K562 (cell line): ENCODE results near the gene LOC101059915.

Experiments used
- E2F8 ChIP-seq: fragments of 450-650 bp; IDR thresholded peaks from 2 replicates; pipeline ENCODE4 v1.7.1; 2018; ENCODE audit warnings: mild to moderate bottlenecking, low read depth; ENCODE audit not compliant: partially characterized antibody
- HDAC1 ChIP-seq, 2 experiments: fragments of 450-650 bp; IDR thresholded peaks; 2 replicates each; pipeline ENCODE4 v1.6.1; 2016 to 2017; ENCODE audit warnings: inconsistent platforms in 1 of 2, mild to moderate bottlenecking in 1 of 2, moderate library complexity in 1 of 2
- NR3C1 ChIP-seq: sonication (generic); formaldehyde crosslinking; IDR thresholded peaks from 2 replicates; pipeline ENCODE4 v1.8.1; 2022; ENCODE audit warnings: missing genetic modification reagents
- RAD21 ChIP-seq, 2 experiments: fragments of 250-450 bp in 1 of 2; fragments of 450-650 bp in 1 of 2; sonication (Bioruptor Pico) in 1 of 2; formaldehyde crosslinking in 1 of 2; IDR thresholded peaks in 1 of 2; conservative IDR thresholded peaks in 1 of 2; 2 replicates each; pipeline versions ENCODE4 v1.4.0 to v1.8.0; 2020 to 2022; ENCODE audit warnings: mild to moderate bottlenecking in 2 of 2, moderate library complexity in 1 of 2
- SREBF2 ChIP-seq: sonication (generic); formaldehyde crosslinking; IDR thresholded peaks from 2 replicates; pipeline ENCODE4 v1.4.0; 2020; ENCODE audit warnings: mild to moderate bottlenecking, missing genetic modification reagents
- TF ChIP-seq, protein P1 (sequence below), 3 experiments: IDR thresholded peaks in 2 of 3; conservative IDR thresholded peaks in 1 of 3; 2 replicates each; pipeline ENCODE4 v1.5.1; 2011 to 2012; ENCODE audit warnings: low read length in 3 of 3, mild to moderate bottlenecking in 3 of 3, control low read depth in 2 of 3, improper control_type of control experiment in 1 of 3, inconsistent platforms in 1 of 3, low read depth in 1 of 3, mixed read lengths in 1 of 3, moderate library complexity in 1 of 3; ENCODE audit not compliant: insufficient read depth in 2 of 3

- no peak for TF ChIP-seq HDAC1 (IDR thresholded peaks at IDR 0.05)
- no peak for TF ChIP-seq SREBF2
- no peak for TF ChIP-seq NR3C1
- no peak for TF ChIP-seq RAD21 (CRISPR knock-in tag; conservative IDR thresholded peaks at IDR 0.05 in 1 of 2, IDR thresholded peaks at IDR 0.05 in 1 of 2)
- TF ChIP-seq E2F8: no peak
- TF ChIP-seq, protein P1, sequence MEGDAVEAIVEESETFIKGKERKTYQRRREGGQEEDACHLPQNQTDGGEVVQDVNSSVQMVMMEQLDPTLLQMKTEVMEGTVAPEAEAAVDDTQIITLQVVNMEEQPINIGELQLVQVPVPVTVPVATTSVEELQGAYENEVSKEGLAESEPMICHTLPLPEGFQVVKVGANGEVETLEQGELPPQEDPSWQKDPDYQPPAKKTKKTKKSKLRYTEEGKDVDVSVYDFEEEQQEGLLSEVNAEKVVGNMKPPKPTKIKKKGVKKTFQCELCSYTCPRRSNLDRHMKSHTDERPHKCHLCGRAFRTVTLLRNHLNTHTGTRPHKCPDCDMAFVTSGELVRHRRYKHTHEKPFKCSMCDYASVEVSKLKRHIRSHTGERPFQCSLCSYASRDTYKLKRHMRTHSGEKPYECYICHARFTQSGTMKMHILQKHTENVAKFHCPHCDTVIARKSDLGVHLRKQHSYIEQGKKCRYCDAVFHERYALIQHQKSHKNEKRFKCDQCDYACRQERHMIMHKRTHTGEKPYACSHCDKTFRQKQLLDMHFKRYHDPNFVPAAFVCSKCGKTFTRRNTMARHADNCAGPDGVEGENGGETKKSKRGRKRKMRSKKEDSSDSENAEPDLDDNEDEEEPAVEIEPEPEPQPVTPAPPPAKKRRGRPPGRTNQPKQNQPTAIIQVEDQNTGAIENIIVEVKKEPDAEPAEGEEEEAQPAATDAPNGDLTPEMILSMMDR (IDR thresholded peaks at IDR 0.05 in 2 of 3, conservative IDR thresholded peaks at IDR 0.05 in 1 of 3; ENCODE audit: insufficient read depth in 2 of 3, low read depth in 1 of 3, low read length in 3 of 3): no peak
Measured at GRCh38 chrX:71637848-71638247, 29.5 kb upstream of the LOC101059915 start.
